ENCODE measurements around the gene KDM8.

Gene KDM8

DNA sequence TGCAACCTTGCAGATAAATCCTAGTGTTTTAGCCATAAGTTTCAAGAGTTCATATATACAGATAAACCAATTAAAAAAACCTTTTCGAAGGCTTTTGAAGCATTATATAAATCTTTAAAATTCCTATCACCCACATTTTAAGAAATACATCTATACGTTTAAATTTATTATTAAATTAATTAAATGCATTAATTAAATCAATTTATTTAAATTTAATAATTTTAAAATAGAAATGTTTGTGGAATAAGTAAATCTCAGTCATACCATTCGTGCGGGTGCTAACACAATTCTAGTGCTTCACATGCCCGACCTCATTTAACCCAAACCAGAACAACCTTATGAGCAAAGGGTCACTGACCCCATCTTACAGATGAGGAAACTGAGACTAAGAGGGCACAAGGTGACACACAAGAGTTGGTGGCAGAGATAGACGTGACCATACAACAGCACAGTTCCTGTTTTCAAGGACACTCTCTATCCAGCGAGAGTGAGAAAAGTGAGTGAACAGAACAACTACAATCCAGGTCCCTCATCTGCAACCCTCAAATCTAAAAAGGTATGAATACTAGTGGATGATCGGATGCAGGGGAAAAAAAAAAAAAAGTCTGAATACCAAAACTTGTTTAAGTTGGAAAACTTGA is 63.8 kb downstream of the KDM8 start:
- TF ChIP-seq, protein P1, sequence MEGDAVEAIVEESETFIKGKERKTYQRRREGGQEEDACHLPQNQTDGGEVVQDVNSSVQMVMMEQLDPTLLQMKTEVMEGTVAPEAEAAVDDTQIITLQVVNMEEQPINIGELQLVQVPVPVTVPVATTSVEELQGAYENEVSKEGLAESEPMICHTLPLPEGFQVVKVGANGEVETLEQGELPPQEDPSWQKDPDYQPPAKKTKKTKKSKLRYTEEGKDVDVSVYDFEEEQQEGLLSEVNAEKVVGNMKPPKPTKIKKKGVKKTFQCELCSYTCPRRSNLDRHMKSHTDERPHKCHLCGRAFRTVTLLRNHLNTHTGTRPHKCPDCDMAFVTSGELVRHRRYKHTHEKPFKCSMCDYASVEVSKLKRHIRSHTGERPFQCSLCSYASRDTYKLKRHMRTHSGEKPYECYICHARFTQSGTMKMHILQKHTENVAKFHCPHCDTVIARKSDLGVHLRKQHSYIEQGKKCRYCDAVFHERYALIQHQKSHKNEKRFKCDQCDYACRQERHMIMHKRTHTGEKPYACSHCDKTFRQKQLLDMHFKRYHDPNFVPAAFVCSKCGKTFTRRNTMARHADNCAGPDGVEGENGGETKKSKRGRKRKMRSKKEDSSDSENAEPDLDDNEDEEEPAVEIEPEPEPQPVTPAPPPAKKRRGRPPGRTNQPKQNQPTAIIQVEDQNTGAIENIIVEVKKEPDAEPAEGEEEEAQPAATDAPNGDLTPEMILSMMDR (IDR thresholded peaks at IDR 0.05), result no peak

DNA sequence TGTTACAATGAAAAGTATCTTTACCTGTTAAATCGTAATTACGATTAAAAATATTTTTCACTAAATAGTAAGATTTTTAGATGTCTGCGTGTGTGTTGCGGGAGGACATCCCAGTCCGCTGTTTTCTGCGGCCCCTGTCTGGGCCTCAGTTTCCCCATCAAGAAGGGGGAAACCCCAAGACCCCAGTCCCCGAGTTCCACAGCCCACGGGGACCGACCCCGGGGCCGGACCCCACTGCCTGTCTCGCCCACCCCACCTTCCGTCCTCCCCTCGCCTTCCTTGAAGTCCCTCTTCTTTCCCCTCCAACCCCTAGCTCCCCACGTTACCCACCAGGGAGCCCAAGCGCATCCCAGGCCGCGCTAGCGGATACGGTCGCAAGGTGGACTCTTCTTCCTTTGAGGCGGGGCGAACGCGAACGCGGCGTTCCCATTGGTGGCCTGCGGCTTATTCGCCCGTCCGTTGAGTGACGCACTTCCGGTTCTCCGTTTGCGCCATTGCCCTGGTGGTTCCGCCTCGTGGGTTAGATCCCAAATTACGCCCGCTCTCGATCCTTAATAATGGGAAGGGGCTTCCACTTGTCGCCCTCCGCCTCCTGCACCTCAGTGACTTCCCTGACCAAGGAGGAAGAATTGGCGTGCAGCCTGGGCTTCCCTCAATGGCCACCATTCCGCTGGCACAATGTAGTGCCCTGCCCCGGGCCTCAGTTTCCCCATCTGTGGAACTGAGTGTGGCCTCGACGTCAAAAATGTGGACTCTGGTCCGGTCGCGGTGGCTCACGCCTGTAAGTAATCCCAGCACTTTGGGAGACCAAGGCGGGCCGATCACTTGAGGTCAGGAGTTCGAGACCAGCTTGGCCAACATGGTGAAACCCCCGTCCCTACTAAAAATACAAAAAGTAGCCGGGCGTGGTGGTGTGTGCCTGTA is 65.3 kb downstream of the KDM8 start, which contains the start of gene NSMCE1:
NSMCE1 (minus strand) TSS at position 397 of the 924 bp plus-strand sequence. CDS start 11,202 bp downstream, outside the sequence.
- TF ChIP-seq, protein P1 (IDR thresholded peaks at IDR 0.05), result no peak

DNA sequence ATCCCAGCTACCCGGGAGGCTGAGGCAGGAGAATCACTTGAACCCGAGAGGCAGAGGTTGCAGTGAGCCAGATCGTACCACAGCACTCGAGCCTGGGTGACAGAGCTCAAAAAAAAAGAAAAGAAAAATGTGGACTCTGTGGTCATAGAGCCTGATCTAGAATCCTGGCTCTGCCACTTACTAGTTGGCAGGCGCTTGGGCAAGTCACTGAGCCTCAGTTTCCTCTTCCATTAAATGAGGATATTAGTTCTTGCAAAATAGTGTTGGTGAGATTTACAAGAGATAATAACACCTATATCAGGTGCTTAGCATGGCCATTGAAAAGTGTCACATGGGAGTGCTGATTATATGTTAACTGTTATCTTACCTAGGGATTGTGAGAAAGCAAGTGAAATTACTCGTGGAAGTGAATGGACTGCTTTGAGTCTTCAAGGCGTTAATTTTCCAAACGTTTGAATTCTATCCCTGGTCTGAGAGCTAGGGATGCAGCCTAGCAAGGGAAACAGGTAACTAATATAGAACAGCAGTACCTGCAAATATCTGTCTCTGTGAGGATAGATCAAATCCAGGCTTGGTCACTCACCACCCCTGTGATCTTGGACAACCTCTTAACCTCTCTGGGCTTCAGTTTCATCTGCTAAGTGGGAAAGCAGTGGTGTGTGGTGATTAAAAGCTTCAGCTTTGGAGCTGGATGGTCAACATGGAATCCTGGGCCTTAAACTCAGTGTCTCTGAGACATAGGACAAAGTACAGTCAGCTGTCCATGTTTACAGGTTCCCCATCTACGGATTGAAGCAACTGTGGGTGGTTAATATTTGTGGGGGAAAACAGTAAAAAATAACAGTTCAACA is 66.2 kb downstream of the KDM8 start:
- TF ChIP-seq, protein P1 (IDR thresholded peaks at IDR 0.05), result no peak

DNA sequence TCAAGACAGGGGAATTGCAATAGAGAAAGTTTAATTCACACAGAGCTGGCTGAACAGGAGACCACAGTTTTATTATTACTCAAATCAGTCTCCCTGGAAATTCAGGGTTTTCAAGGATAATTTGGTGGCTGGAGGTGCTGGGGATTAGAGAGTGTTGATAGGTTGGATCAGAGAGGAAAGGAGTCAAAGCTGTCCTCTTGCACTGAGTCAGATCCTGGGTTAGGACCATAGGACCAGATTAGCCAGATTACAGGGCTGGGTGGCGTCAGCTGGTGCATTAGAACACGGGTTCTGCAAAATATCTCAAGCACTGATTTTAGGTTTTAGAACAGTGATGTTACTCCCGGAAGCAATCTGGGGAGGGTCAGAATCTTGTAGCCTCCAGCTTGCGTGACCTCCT is 67.0 kb downstream of the KDM8 start:
- TF ChIP-seq, protein P1 (IDR thresholded peaks at IDR 0.05), result no peak
